ENCODE measurements around the gene ZNF90.

- no peak for TF ChIP-seq POLR2A (IDR thresholded peaks at IDR 0.05)
- TF ChIP-seq, protein P1, sequence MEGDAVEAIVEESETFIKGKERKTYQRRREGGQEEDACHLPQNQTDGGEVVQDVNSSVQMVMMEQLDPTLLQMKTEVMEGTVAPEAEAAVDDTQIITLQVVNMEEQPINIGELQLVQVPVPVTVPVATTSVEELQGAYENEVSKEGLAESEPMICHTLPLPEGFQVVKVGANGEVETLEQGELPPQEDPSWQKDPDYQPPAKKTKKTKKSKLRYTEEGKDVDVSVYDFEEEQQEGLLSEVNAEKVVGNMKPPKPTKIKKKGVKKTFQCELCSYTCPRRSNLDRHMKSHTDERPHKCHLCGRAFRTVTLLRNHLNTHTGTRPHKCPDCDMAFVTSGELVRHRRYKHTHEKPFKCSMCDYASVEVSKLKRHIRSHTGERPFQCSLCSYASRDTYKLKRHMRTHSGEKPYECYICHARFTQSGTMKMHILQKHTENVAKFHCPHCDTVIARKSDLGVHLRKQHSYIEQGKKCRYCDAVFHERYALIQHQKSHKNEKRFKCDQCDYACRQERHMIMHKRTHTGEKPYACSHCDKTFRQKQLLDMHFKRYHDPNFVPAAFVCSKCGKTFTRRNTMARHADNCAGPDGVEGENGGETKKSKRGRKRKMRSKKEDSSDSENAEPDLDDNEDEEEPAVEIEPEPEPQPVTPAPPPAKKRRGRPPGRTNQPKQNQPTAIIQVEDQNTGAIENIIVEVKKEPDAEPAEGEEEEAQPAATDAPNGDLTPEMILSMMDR (IDR thresholded peaks at IDR 0.05): no peak
- no peak for TF ChIP-seq POLR2AphosphoS5 (IDR thresholded peaks at IDR 0.05; ENCODE audit: insufficient read depth in 1 of 2, low read depth in 1 of 2)
Measured at GRCh38 chr19:20167651-20168122, 89.9 kb downstream of the ZNF90 start.

Measured in vagina (tissue), 2 donors.